GM12878 (cell line): Measurements from ENCODE around the gene MRGPRE. TPM values are rescaled to one million over a fixed set of nuclear protein-coding genes. Genes with fewer than 3 reads are reported as not detected.

Experiments used
- ATAC-seq: fragments of 200-7000 bp; cut with Tn5 transposase; 3 replicates; pipeline ENCODE4 v1.9.1; 2020; ENCODE audit warnings: mild to moderate bottlenecking, moderate library complexity
- BruUV-seq: library from RNA; stranded (reverse); fragments of 400-500 nt; replicated peaks from 2 replicates; lab custom pipeline; 2021; lab: Mats Ljungman, UMichigan
- CTCF ChIA-PET: fragments of 300-600 bp; sonication (Branson Sonifier 250); formaldehyde crosslinking; extraction: SDS; loops from one replicate; lab custom pipeline; 2021; ENCODE audit warnings: inconsistent platforms; lab: Yijun Ruan, JAX
- POLR2A ChIA-PET: fragments of 350-600 bp; formaldehyde crosslinking; extraction: SDS; loops from one replicate; lab custom pipeline; 2021; ENCODE audit warnings: inconsistent platforms; lab: Charles Lee
- RAD21 ChIA-PET: fragments of 300-600 bp; sonication (Branson Sonifier 250); formaldehyde crosslinking; loops from one replicate; lab custom pipeline; 2023; ENCODE audit warnings: antibody characterized with exemption; ENCODE audit not compliant: unreplicated experiment; lab: Charles Lee
- SMC1A ChIA-PET: fragments of 300-600 bp; sonication (Branson Sonifier 250); formaldehyde crosslinking; loops from one replicate; lab custom pipeline; 2023; ENCODE audit not compliant: unreplicated experiment, uncharacterized antibody; lab: Charles Lee
- DNase-seq: peaks from one replicate; pipeline ENCODE4 v3.0.0-alpha.2; 2011; ENCODE audit warnings: low read depth, low spot score
- FAIRE-seq: peaks from 3 replicates; lab custom pipeline; 2011; peaks lifted over from hg19 to GRCh38; lab: Jason Lieb, UNC
- H2AFZ ChIP-seq: 2 replicates; pipeline ENCODE4 v1.6.0; 2011; ENCODE audit warnings: low read depth, low read length, control low read depth; ENCODE audit not compliant: control insufficient read depth
- H3K27ac ChIP-seq: 2 replicates; pipeline ENCODE4 v1.5.1; 2011; ENCODE audit warnings: control low read depth; ENCODE audit not compliant: control insufficient read depth, insufficient read depth
- H3K27me3 ChIP-seq, 2 experiments: replicated peaks in 1 of 2; 2 replicates each; pipeline versions ENCODE4 v1.6.0 to v1.6.1; 2011; ENCODE audit warnings: low read length in 1 of 2; ENCODE audit not compliant: control insufficient read depth in 2 of 2, insufficient read depth in 2 of 2
- H3K36me3 ChIP-seq, 2 experiments: 2 replicates each; pipeline ENCODE4 v1.5.1; 2011; ENCODE audit warnings: low read length in 1 of 2; ENCODE audit not compliant: control insufficient read depth in 2 of 2, insufficient read depth in 2 of 2
- H3K4me1 ChIP-seq: 2 replicates; pipeline ENCODE4 v1.6.1; 2011; ENCODE audit warnings: mild to moderate bottlenecking, low read length, moderate library complexity, mixed read lengths; ENCODE audit not compliant: control insufficient read depth, insufficient read depth
- H3K4me2 ChIP-seq: 2 replicates; pipeline ENCODE4 v1.6.0; 2011; ENCODE audit warnings: control low read depth; ENCODE audit not compliant: control insufficient read depth, insufficient read depth
- H3K4me3 ChIP-seq: fragments of 200-600 bp; sonication (generic); 2 replicates; pipeline ENCODE4 v1.5.1; 2016
- H3K79me2 ChIP-seq: 2 replicates; pipeline ENCODE4 v1.6.0; 2011; ENCODE audit warnings: low read length; ENCODE audit not compliant: control insufficient read depth, insufficient read depth
- H3K9ac ChIP-seq: 2 replicates; pipeline ENCODE4 v1.8.0; 2011; ENCODE audit warnings: low read length, control low read depth, mixed read lengths; ENCODE audit not compliant: control insufficient read depth, insufficient read depth
- H3K9me3 ChIP-seq: replicated peaks from 3 replicates; pipeline ENCODE4 v1.5.1; 2011; ENCODE audit warnings: mild to moderate bottlenecking, low read length; ENCODE audit not compliant: control insufficient read depth, insufficient read depth
- H4K20me1 ChIP-seq: 2 replicates; pipeline ENCODE4 v1.6.0; 2011; ENCODE audit not compliant: control insufficient read depth, insufficient read depth
- CREB1 ChIP-seq: IDR thresholded peaks from 2 replicates; pipeline ENCODE4 v1.6.1; 2012; ENCODE audit warnings: low read depth, mild to moderate bottlenecking, inconsistent platforms
- DPF2 ChIP-seq: fragments of 450-650 bp; IDR thresholded peaks from 2 replicates; pipeline ENCODE4 v1.6.1; 2017; ENCODE audit warnings: mild to moderate bottlenecking
- EED ChIP-seq: sonication (generic); IDR thresholded peaks from 2 replicates; pipeline ENCODE4 v1.6.1; 2016; ENCODE audit warnings: antibody characterized with exemption, low read depth
- FOS ChIP-seq: IDR thresholded peaks from 3 replicates; pipeline ENCODE4 v1.6.1; 2011; ENCODE audit warnings: borderline replicate concordance; ENCODE audit not compliant: insufficient read length; ENCODE audit errors: extremely low read depth
- MTA2 ChIP-seq: fragments of 450-650 bp; IDR thresholded peaks from 2 replicates; pipeline ENCODE4 v1.6.1; 2016; ENCODE audit warnings: low read depth, mild to moderate bottlenecking, moderate library complexity
- MYB ChIP-seq: fragments of 150-350 bp; IDR thresholded peaks from 2 replicates; pipeline ENCODE4 v1.6.1; 2014; ENCODE audit warnings: mild to moderate bottlenecking, low read depth, low read length, borderline replicate concordance
- NFYB ChIP-seq: IDR thresholded peaks from 2 replicates; pipeline ENCODE4 v1.6.1; 2011; ENCODE audit warnings: low read depth, mild to moderate bottlenecking, low read length, improper control_type of control experiment, moderate library complexity; ENCODE audit not compliant: insufficient read depth
- NR2C1 ChIP-seq: fragments of 450-650 bp; IDR thresholded peaks from 2 replicates; pipeline ENCODE4 v1.6.1; 2017; ENCODE audit warnings: antibody characterized with exemption, mild to moderate bottlenecking, moderate library complexity
- POLR2AphosphoS2 ChIP-seq: IDR thresholded peaks from 2 replicates; pipeline ENCODE4 v1.6.1; 2011; ENCODE audit warnings: low read depth, mild to moderate bottlenecking, low read length, improper control_type of control experiment, moderate library complexity
- SREBF2 ChIP-seq: IDR thresholded peaks from 2 replicates; pipeline ENCODE4 v1.6.1; 2012; ENCODE audit warnings: mild to moderate bottlenecking, low read length
- SUPT20H ChIP-seq: IDR thresholded peaks from 2 replicates; pipeline ENCODE4 v1.6.1; 2011; ENCODE audit warnings: low read depth, mild to moderate bottlenecking, low read length, moderate library complexity, borderline replicate concordance; ENCODE audit not compliant: control insufficient read depth
- SUZ12 ChIP-seq: fragments of 200-600 bp; sonication (generic); IDR thresholded peaks from one replicate; pipeline ENCODE4 v1.6.1; 2018; ENCODE audit warnings: antibody characterized with exemption, mild to moderate bottlenecking; ENCODE audit not compliant: unreplicated experiment
- ZNF207 ChIP-seq: fragments of 450-650 bp; IDR thresholded peaks from 2 replicates; pipeline ENCODE4 v1.6.1; 2014; ENCODE audit warnings: antibody characterized with exemption, mild to moderate bottlenecking, borderline replicate concordance
- ZNF274 ChIP-seq: IDR thresholded peaks from one replicate; pipeline ENCODE4 v1.8.0; 2011; ENCODE audit not compliant: insufficient read length, insufficient read depth
- WGBS: methylation state at CpG from one replicate; pipeline ENCODE4 v1.1.6; 2016; ENCODE audit warnings: low lambda C conversion rate; ENCODE audit not compliant: insufficient replicate concordance, insufficient coverage; ENCODE audit errors: missing lambda C conversion rate; 5-methylcytosine and 5-hydroxymethylcytosine counted together
- in situ Hi-C: fragments of 300-500 bp; cut with MboI; formaldehyde crosslinking; loops from 9 replicates; pipeline ENCODE4 v1.14.3; 2018; ENCODE audit warnings: mixed read lengths
- intact Hi-C: fragments of 100-400 bp; cut with micrococcal nuclease; formaldehyde crosslinking; loops from one replicate; pipeline ENCODE4 v1.14.2; 2022; ENCODE audit not compliant: unreplicated experiment
- polyA plus RNA-seq, 11 experiments: library from polyadenylated mRNA; depleted of rRNA in 4 of 11; unstranded in 6 of 11; stranded (reverse) in 5 of 11; fragments of >200 nt; fragmentation: Nextera tagmentation in 4 of 11; fragmentation: Illumina TruSeq in 1 of 11; extraction: Ambion mirVana in 4 of 11; extraction: Trizol in 1 of 11; gene quantifications; 1 replicate in 1 of 11; 2 replicates in 10 of 11; pipeline versions ENCODE4 v1.2.1 to v1.2.3, GENCODE V29; 2011 to 2016; ENCODE audit warnings: inconsistent platforms in 2 of 11, missing spikeins in 2 of 11, low read depth in 1 of 11
- total RNA-seq, 4 experiments: library from RNA; depleted of rRNA in 3 of 4; stranded (reverse); fragments of >200 nt in 3 of 4; fragmentation: Illumina TruSeq in 1 of 4; extraction: Trizol in 1 of 4; gene quantifications; 2 replicates each; pipeline versions ENCODE4 v1.2.1 to v1.2.3, GENCODE V29; 2013 to 2021
- TF ChIP-seq, protein P1 (sequence below), 3 experiments: IDR thresholded peaks in 2 of 3; conservative IDR thresholded peaks in 1 of 3; 2 replicates each; pipeline ENCODE4 v1.5.1; 2011; ENCODE audit warnings: low read depth in 3 of 3, low read length in 3 of 3, mild to moderate bottlenecking in 3 of 3, control low read depth in 2 of 3, moderate library complexity in 2 of 3, inconsistent platforms in 1 of 3, mixed read lengths in 1 of 3; ENCODE audit not compliant: control insufficient read depth in 2 of 3, insufficient read depth in 1 of 3; ENCODE audit errors: extremely low read depth in 1 of 3
- TF ChIP-seq, protein P2 (sequence below): fragments of 450-650 bp; IDR thresholded peaks from 2 replicates; pipeline ENCODE4 v1.6.1; 2018; ENCODE audit warnings: mild to moderate bottlenecking, low read depth, moderate library complexity; ENCODE audit not compliant: partially characterized antibody
- TF ChIP-seq, protein P3 (sequence below): fragments of 150-350 bp; IDR thresholded peaks from 2 replicates; pipeline ENCODE4 v1.6.1; 2014; ENCODE audit warnings: mild to moderate bottlenecking, low read depth, low read length

The MRGPRE gene
- total and polyA plus RNA-seq, 10 of the 15 experiments (the other 5 are each of a cell fraction or from before 2014, with no cell fraction given): 0.34 TPM; not detected in 9

- FAIRE-seq: no peak
- in situ Hi-C loops (no loop called here), intact Hi-C loops (no loop called here)
- Histone ChIP-seq H3K27me3 (no peaks in the 10 kb centered on the region; a peak in 2 of 4 replicates), H3K9me3 (no peaks in the 10 kb centered on the region), H4K20me1 (no peaks in the 10 kb centered on the region), H3K9ac (no peak overlapping the region), H3K4me1 (no peaks in the 10 kb centered on the region), H3K36me3 (no peaks in the 10 kb centered on the region), H3K4me2 (no peak overlapping the region), H2AFZ (no peak overlapping the region), H3K27ac (no peak overlapping the region), H3K79me2 (no peaks in the 10 kb centered on the region), H3K4me3 (no peak overlapping the region)
- 32% methylated on average over 36 of the region's 36 CpGs for WGBS
- no TSS peak for BruUV-seq
- ChIA-PET SMC1A (no interaction called here), CTCF (interaction anchor here (1.5 kb wide), 1 partner anchor 132 kb away, joined by 3 read pairs; no protein-coding TSS in a partner anchor), RAD21 (no interaction called here), POLR2A (no interaction called here)
- DNase-seq: no peak
- no peak for ATAC-seq
- TF ChIP-seq SUPT20H (no peak), MTA2 (no peak), POLR2AphosphoS2 (no peak), NFYB (no peak), ZNF207 (no peak), DPF2 (no peak), NR2C1 (no peak), EED (no peak), CREB1 (no peak), FOS (no peak), ZNF274 (no peak), SREBF2 (no peak), MYB (no peak), SUZ12 (no peak)
- TF ChIP-seq, protein P1, sequence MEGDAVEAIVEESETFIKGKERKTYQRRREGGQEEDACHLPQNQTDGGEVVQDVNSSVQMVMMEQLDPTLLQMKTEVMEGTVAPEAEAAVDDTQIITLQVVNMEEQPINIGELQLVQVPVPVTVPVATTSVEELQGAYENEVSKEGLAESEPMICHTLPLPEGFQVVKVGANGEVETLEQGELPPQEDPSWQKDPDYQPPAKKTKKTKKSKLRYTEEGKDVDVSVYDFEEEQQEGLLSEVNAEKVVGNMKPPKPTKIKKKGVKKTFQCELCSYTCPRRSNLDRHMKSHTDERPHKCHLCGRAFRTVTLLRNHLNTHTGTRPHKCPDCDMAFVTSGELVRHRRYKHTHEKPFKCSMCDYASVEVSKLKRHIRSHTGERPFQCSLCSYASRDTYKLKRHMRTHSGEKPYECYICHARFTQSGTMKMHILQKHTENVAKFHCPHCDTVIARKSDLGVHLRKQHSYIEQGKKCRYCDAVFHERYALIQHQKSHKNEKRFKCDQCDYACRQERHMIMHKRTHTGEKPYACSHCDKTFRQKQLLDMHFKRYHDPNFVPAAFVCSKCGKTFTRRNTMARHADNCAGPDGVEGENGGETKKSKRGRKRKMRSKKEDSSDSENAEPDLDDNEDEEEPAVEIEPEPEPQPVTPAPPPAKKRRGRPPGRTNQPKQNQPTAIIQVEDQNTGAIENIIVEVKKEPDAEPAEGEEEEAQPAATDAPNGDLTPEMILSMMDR (IDR thresholded peaks at IDR 0.05 in 2 of 3, conservative IDR thresholded peaks at IDR 0.05 in 1 of 3; ENCODE audit: control insufficient read depth in 2 of 3, extremely low read depth in 1 of 3, insufficient read depth in 1 of 3, low read depth in 3 of 3, low read length in 3 of 3): no peak
- TF ChIP-seq, protein P2, sequence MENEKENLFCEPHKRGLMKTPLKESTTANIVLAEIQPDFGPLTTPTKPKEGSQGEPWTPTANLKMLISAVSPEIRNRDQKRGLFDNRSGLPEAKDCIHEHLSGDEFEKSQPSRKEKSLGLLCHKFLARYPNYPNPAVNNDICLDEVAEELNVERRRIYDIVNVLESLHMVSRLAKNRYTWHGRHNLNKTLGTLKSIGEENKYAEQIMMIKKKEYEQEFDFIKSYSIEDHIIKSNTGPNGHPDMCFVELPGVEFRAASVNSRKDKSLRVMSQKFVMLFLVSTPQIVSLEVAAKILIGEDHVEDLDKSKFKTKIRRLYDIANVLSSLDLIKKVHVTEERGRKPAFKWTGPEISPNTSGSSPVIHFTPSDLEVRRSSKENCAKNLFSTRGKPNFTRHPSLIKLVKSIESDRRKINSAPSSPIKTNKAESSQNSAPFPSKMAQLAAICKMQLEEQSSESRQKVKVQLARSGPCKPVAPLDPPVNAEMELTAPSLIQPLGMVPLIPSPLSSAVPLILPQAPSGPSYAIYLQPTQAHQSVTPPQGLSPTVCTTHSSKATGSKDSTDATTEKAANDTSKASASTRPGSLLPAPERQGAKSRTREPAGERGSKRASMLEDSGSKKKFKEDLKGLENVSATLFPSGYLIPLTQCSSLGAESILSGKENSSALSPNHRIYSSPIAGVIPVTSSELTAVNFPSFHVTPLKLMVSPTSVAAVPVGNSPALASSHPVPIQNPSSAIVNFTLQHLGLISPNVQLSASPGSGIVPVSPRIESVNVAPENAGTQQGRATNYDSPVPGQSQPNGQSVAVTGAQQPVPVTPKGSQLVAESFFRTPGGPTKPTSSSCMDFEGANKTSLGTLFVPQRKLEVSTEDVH: no peak
- TF ChIP-seq, protein P3, sequence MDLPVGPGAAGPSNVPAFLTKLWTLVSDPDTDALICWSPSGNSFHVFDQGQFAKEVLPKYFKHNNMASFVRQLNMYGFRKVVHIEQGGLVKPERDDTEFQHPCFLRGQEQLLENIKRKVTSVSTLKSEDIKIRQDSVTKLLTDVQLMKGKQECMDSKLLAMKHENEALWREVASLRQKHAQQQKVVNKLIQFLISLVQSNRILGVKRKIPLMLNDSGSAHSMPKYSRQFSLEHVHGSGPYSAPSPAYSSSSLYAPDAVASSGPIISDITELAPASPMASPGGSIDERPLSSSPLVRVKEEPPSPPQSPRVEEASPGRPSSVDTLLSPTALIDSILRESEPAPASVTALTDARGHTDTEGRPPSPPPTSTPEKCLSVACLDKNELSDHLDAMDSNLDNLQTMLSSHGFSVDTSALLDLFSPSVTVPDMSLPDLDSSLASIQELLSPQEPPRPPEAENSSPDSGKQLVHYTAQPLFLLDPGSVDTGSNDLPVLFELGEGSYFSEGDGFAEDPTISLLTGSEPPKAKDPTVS: no peak
Observed at GRCh38 chr11:3222941-3223915, 9.0 kb downstream of the MRGPRE start.
